ENCODE results near the gene ABTB2.

DNA sequence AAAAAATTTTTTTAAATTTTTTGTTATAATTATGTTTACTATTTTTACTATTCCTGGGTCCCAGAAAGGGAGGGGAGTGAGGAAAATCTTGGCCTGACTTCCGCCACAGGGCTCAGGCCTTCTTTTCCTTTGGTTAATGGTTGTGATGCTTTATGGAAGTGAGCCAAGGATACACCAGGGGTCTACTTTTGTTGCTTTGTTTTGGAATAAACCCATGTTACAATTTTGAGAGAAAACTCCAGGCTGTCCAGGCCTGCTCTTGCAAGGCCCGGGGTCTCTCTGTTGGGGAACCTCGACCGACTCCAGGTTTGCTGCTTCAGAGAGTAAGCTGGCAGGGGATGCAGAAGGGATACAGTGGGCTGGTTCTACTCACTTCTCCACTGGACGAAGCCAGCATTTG lies 84.7 kb downstream of the ABTB2 start:
- TF ChIP-seq ZNF70 (CRISPR knock-in tag; IDR thresholded peaks at IDR 0.05) (no peak), OSR1 (CRISPR knock-in tag; IDR thresholded peaks at IDR 0.05) (no peak), ARNTL (CRISPR knock-in tag; IDR thresholded peaks at IDR 0.05; ENCODE audit: borderline replicate concordance, low read depth) (no peak), CSDC2 (CRISPR knock-in tag; IDR thresholded peaks at IDR 0.05) (no peak), SNAI2 (CRISPR knock-in tag; IDR thresholded peaks at IDR 0.05) (no peak), TSHZ2 (CRISPR knock-in tag; IDR thresholded peaks at IDR 0.05) (no peak), PATZ1 (CRISPR knock-in tag; IDR thresholded peaks at IDR 0.05; ENCODE audit: borderline replicate concordance) (no peak), POU6F1 (CRISPR knock-in tag; IDR thresholded peaks at IDR 0.05; ENCODE audit: borderline replicate concordance, low read depth) (no peak), TCF4 (CRISPR knock-in tag; IDR thresholded peaks at IDR 0.05; ENCODE audit: borderline replicate concordance) (no peak), RARB (CRISPR knock-in tag; IDR thresholded peaks at IDR 0.05) (no peak), ZFP3 (CRISPR knock-in tag; IDR thresholded peaks at IDR 0.05) (no peak), PPARA (CRISPR knock-in tag; IDR thresholded peaks at IDR 0.05; ENCODE audit: borderline replicate concordance) (no peak)

Measured in SK-N-SH treated with all-trans-retinoic acid at 6 μM for 48 hours (cell line).